ENCODE data around the gene NGFR.
A peak's percentile ranks its signal among the peaks of the same experiment; 100 is the strongest.

Gene NGFR

GRCh38 chr17:49469831-49470810, 25.0 kb upstream of the NGFR start:
- DNase-seq (ENCODE audit: low spot score), result peak; percentile 29

GRCh38 chr17:49471089-49471683, 23.9 kb upstream of the NGFR start:
- DNase-seq (ENCODE audit: low spot score), result peak; percentile 49

- no peak for DNase-seq (ENCODE audit: low spot score)
These were observed 23.3 kb upstream of the NGFR start for GRCh38 chr17:49471769-49472168.

- DNase-seq (ENCODE audit: low spot score), result no peak
These were observed 22.6 kb upstream of the NGFR start for GRCh38 chr17:49472527-49472926.

- no peak for DNase-seq (ENCODE audit: low spot score)
These were observed 21.0 kb upstream of the NGFR start for GRCh38 chr17:49473900-49474751.

DNA sequence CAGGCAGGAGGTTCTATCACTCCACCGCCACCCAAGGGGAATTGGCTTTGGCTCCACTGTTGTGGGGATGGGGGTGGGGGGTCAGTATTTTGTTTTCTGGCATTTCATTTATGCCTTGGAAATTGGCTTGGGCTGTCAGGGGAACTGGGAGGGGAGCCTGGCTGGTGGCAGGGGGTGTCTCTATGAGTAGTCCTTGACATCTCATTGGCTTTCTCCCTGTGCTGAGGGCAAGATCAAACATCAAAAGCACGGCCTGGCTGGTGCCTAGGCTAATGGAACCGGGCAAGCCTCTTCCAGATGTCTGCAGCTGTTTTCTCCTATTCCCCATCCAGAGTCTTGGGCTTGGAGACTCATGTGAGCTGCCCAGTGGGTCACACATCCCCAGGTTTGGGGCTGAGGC, 17.4 kb upstream of the NGFR start:
- DNase-seq (ENCODE audit: low spot score), result no peak

GRCh38 chr17:49480836-49481615, 14.1 kb upstream of the NGFR start:
- DNase-seq (ENCODE audit: low spot score), result no peak

DNA sequence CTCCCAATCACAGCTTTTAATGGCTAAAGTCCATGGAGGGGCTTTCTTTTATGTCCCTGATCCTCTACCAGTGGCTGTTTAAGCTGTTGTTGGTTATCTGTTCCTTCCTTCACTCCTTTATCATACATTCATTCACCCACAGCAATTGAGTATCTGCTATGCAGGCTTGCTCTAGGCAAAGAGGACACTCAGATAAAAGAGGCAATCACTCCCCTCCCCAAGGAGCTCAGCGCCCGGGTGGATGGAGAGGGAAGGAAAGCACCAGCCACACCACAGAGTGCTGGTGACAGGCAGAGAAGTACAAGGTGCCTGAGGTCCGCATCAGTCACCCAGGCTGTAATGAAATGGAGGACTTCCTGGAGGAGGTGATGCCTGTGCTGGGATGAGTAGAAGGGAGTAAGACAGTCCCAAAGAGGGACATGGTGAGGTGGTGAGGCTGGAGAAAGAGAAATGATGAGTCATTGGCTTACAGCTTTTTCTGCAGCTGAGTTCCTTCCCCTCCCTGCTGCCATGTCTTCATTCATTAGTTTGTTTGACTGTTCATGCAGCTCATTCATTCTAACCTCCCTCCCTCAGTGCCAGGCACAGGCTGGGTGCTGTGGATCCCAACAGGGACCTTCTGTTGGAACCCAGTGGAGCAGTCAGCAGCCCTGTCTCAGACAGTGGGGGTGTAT, 12.8 kb upstream of the NGFR start:
- peak; percentile 55 for DNase-seq (ENCODE audit: low spot score)

DNA sequence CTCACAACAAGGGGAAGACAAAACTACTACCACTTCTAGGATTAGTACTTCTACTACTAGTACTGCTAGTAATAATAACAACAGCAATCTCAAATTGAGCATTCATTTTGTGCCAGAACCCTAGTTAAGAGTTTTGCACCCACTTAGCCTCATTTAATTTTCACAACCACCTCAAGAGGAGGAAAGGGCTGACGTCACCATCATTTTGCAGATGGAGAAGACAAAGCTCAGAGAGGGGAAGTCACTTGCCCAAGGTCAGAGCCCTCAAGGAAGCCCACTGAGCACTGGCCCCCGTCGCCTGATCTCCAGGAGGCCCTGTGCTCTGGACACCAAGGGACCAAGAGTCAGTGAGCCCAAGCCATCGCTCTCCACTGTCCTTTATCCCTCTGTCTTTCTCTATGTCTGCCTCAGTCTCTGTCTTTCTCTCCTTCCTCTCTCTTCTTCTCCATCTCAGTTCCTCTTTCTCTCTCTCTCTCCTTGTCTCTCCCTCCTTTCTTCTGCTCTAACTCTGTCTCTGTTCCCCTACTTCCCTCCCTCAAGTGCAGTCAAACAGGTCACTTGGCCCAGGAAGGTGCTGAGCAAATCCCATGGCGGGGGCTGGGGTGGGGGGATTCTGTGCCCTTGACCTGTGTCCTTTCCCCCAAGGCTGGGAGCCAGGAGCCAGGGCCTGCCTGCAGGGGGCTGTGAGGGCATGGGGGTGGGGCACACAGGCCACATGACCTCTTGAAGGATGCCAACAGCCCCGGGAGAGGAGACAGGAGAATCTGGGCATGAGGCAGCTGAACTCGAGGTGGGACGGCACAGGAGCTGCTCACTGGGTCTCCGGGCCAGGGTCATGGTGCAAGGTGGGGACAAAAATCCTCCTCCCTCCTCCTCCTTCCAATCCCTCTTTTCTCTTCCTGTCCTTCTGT, 11.2 kb upstream of the NGFR start:
- no peak for DNase-seq (ENCODE audit: low spot score)

DNA sequence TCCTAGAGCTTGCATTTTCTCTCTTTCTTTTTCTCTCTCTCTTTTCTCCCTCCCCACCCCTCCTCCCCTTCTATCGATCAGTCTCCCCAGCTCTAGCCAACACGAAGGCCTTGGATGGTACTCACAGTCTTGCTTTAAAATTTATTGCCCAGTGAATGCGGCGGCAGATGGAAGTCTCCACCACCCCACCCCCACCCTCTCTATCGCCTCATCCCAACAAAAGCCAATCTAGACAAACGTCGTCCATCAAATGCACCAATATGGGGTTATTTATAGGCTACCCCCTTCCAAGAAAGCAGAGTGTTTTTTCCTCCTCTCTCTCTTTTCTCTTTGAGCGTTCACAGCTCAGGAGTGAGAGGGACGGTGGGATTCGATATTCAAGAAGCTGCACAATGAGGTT, 10.5 kb upstream of the NGFR start:
- no peak for DNase-seq (ENCODE audit: low spot score)

DNA sequence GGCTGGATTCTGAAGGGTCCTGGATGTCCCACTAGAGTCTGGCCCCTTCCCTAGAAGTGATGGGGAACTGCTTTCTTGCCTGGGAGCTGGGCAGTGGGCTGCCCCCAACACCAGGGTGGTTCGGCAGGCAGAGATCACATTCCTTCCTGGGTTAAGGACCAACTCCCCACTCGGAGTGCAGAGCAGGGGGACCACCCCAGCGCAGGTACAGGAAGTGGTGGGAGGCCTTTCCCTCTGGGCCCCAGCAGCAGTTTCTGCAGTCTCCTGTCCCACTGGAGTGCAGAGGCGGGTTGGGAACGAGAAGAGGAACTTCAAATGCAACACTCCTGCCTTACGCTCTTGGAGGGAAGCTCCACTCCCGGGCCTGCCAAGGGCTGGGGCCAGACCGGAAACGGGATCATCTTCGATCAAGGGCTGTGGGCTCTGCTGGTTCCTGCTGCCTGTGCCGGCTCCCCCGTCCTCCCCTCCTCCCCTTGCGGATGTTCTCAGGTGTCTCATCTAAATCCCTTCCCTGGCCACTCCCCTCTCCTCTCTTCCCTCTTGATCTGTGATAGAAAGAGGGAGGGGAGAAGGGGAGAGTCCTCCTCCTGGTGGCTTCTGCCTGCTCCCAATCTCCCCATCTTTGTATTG, 9.0 kb upstream of the NGFR start:
- DNase-seq (ENCODE audit: low spot score), result no peak

- no peak for DNase-seq (ENCODE audit: low spot score)
These were observed 7.9 kb upstream of the NGFR start for GRCh38 chr17:49487183-49487582.

- no peak for DNase-seq (ENCODE audit: low spot score)
These were observed 6.5 kb upstream of the NGFR start for GRCh38 chr17:49488612-49489011.

- no peak for DNase-seq (ENCODE audit: low spot score)
These were observed 5.7 kb upstream of the NGFR start for GRCh38 chr17:49489348-49489747.

DNA sequence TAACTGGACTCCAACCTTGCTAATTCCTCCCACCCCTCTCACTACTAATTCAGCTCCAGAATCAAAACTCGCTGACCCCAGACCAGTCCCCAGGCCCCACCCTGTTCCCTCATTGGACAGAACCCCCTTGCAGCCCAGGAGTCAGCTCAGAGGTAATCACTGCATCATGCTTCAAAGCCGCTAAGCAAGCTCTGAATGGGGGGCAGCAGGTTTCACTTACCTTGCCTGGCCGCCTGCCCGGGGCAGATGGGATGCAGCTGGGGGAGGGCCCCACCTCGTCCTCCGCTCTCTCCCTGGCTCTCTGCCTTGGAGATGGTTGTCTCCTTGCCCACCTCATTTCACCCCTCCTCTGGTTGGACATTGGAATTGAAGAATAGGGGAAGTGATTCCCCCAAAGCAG, 4.8 kb upstream of the NGFR start:
- no peak for DNase-seq (ENCODE audit: low spot score)

GRCh38 chr17:49491192-49491769, 3.8 kb upstream of the NGFR start:
- no peak for DNase-seq (ENCODE audit: low spot score)

DNA sequence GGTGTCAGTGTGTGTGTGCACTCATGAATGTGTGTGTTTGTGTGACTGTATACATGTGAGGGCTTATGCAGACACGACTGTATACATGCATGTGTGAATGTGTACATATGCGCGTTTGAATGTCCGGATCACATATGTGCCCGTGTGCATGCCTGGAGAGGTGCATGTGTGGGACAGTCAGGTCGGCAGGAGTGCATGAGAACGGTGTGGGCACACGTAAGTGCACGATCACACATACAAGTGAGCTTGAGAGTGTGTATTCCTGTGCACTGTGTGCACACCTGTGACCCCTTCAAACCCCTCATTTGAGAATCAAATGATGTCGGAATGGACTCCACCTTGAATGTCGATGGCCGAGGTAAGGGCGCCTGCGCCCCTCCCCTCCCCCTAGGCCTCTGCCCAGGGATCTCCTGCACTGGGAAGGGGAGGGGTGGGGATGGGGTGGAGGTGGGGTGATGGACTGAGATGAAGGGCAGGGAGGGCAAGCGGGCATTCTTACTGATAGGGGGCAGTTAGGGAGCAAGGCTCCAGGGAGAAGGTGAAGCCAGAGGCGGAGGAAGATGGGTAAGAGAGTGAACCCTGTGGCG, 601 bp upstream of the NGFR start:
- DNase-seq (ENCODE audit: low spot score), result no peak

DNA sequence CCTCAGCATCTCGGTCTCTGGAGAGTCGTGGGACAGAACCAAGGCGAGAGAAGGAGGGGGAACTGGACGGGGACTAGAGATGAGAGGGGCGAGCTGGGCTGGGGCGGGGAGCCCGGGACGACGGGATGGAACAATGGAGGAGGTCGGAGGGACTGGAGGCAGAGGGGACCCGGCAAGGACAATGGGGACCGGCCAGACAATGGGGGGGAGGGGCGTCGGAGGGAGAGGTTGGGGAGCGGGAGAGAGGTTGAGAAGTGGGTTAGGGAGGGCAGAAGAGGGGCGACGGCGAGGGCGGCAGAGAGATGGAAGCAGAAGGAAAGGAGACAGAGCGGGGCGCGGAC, 719 bp downstream of the NGFR start:
- no peak for DNase-seq (ENCODE audit: low spot score)

Measured in AG08395 (cell line).